ENCODE results near the gene GOLGA6L1.
"Not testable (repeated sequence)": the region's sequence is repeated elsewhere in the genome, so short reads cannot be mapped to it uniquely, and the experiment has no call there.

GOLGA6L1 gene, protein sequence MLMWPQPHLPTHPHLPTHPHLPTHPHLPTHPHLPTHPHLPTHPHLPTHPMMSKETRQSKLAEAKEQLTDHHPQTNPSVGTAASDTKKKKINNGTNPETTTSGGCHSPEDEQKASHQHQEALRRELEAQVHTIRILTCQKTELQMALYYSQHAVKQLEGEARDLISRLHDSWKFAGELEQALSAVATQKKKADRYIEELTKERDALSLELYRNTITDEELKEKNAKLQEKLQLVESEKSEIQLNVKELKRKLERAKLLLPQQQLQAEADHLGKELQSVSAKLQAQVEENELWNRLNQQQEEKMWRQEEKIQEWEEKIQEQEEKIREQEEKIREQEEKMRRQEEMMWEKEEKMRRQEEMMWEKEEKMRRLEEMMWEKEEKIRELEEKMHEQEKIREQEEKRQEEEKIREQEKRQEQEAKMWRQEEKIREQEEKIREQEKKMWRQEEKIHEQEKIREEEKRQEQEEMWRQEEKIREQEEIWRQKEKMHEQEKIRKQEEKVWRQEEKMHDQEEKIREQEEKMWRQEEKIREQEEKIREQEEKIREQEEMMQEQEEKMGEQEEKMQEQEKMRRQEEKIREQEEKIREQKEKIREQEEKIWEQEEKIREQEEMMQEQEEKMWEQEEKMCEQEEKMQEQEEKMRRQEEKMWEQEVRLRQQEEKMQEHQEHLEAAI

DNA sequence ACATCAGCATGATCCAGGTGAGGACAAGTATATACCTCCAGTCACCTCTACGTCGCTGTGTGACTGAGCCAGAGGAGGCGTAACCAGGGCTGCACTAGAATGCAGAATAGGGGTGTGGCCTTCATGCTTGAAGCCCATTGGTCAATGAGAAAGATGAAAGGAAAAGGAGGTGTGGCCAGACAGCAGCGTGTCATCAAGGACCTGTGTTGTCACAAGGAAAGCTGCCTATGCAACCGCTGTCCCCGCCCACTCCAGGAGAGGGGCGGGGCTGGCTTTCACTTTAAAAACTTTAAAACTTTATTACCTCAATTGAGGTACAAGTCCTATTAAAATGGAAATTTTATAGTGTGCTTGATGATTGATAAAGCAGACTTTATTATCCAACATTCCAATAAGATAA lies at the start of gene GOLGA6L1:
TSS of gene GOLGA6L1 (minus strand) at position 101 of the 400 bp plus-strand sequence. CDS start at position 10, 91 bp downstream.
- not testable (repeated sequence) for DNase-seq (ENCODE audit: low read depth in 2 of 2)

DNA sequence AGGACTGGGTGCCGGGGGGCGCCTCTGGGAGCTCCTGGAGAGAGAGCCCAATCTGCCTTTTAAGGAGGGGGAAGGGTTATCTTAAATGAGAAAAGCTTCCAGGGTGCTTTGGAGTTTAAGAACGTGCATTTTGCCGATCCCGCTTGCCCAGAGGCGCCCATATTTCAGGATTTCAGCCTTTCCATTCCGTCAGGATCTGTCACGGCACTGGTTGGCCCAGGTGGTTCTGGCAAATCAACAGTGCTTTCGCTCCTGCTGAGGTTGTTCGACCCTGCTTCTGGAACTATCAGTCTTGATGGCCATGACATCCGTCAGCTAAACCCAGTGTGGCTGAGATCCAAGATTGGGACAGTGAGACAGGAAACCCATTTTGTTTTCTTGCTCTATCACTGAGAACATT lies 44.6 kb upstream of the GOLGA6L1 start:
- DNase-seq (ENCODE audit: low read depth in 2 of 2) = not testable (repeated sequence)

DNA sequence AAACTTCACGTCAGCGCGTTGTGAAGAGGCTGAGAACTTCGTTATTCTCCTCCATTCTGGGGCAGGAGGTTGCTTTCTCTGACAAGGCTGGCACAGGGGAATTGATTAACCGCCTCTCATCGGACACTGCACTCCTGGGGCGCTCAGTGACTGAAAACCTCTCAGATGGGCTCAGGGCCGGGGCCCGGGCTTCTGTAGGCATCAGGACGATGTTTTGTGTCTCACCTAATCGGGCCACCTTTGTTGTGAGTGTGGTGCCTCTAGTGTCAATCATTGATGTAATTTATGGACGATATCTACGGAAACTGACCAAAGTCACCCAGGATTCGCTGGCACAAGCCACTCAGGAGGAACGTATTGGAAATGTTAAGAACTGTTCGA lies 43.9 kb upstream of the GOLGA6L1 start:
- DNase-seq (ENCODE audit: low read depth in 2 of 2) = not testable (repeated sequence)

DNA sequence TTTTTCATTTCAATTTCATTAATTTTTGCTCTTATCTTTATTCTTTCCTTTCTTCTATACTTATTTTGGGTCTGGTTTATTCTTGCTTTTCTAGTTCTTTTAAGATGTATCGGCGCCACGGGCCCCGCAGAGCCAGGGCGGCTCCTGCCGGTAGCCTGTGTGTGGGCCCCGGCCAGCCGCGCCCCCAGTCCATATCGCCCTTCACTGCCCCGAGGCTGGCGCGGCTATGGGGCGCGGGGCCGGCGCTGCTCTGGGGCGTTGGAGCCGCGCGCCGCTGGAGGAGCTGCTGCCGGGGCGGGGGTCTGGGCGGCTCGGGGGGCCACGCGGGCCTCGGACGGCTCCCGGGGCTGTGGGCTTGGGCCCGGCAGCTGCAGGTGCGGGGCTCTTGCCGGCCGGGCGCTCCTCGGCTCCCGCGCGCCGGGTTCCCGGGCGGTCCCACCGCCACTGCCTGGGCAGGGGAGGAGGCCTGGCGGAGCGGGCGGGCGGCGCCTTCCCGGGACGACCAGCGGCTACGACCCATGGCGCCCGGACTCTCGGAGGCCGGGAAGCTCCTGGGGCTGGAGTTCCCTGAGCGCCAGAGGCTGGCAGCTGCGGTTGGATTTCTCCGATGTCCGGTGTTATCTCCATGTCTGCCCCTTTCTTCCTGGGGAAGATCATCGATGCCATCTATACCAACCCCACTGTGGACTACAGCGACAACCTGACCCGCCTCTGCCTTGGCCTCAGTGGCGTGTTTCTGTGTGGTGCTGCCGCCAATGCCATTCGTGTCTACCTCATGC lies 43.3 kb upstream of the GOLGA6L1 start:
- not testable (repeated sequence) for DNase-seq (ENCODE audit: low read depth in 2 of 2)

DNA sequence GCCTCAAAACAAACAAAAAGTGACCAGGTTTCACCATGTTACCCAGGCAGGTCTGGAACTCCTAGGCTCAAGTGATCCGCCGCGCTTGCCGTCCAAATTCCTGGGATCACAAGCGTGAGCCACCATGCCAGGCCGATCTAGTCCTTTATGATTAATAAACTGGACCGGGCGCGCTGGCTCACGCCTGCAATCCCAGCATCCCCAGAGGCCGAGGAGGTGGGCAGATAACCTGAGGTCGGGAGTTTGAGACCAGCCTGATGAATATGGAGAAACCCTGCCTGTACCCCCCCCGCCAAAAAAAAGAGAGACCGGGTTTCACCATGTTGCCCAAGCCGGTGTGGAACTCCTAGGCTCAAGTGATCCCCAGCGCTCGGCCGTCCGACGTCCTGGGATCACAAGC lies 40.1 kb upstream of the GOLGA6L1 start:
- DNase-seq (ENCODE audit: low read depth in 2 of 2) = not testable (repeated sequence)

DNA sequence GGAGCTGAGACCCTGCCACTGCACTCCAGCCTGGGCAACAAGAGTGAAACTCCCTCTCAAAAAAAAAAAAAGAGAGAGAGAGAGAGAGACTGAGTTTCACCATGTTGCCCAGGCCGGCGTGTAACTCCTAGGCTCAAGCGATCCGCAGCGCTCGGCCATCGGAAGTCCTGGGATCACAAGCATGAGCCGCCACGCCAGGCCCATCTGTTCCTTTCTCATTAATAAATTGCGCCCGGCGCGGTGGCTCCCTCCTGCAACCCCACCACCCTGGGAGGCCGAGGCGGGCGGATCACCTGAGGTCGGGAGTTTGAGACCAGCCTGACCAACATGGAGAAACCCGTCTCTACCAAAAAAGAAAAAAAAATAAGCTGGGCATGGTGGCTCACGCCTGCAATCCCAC lies 39.0 kb upstream of the GOLGA6L1 start:
- not testable (repeated sequence) for DNase-seq (ENCODE audit: low read depth in 2 of 2)

DNA sequence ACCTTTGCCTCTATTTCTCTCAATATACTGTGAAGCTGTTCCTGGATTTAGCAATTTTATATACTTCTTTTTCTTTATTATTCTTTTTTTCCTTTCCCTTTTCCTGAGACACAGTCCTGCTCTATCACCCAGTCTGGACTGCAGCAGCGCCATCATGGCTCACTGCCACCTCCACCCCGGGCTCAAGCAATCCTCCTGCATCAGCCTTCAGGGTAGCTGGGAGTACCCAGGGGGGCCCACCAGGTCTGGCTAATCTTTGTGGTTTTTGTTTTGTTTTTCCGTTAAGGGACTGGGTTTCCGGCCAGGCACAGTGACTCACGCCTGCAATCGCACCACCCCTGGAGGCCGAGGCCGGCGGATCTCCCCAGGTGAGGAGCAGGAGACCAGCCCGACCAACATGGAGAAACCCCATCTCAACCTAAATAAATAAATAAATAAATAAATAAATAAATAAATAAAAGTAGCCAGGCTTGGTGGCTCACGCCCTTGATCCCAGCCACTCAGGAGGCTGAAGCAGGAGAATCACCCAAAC lies 38.1 kb upstream of the GOLGA6L1 start:
- DNase-seq (ENCODE audit: low read depth in 2 of 2) = not testable (repeated sequence)

DNA sequence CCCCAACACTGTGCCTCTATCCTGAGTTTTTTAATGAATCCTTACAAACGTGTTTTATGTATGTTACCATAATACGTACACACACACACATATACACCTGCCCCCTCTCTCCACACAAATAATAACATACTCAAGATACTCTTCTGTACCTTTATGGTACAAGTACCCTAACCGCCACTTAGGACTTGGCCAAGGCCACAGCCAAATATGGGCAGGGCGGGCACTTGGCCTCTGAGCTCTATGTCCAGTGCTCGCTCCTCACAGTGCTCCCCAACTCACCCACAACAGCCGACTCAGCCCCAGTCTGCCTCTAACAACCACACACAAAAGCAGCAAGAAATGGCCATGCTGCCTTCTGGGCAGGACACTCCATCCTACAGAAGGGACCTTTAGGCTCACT lies 3.8 kb downstream of the GOLGA6L1 start:
- DNase-seq (ENCODE audit: low read depth in 2 of 2) = not testable (repeated sequence)

DNA sequence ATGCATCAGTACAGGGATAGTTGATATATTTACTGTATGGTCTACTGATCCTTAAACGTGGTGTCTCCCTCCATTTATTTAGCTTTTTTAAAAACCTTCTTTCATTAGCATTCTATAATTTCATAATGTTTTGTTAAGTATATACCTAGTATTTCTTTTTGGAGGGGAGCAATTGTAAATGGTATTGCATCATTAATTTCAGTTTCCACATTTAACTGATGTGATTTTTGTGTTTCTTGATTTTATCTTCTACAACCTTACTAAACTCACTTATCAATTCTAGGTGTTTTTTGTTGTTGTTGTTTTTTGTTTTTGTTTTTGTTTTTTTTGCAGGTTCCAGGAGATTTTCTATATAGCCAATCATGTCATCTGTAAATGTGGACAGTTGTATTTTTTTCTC lies 18.4 kb downstream of the GOLGA6L1 start:
- DNase-seq (ENCODE audit: low read depth in 2 of 2) = no peak

DNA sequence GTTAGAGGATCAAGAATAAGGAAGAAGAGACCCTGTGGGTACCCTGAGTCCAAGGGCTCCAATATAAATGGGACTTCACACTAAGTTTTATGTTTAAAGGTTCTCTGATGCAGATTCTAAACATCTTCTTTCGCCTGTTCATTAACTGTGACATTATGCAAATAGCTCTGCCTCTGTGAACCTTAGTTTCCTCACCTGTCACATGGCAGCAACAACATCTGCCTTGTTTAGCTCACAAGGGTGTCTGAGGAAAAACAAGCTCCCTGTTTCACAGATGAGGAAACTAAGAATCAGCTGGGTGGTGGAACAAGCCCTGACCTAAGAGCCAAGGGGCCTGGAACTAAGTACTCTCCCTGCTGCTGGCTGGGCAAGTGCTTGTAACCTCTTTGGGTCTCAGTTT lies 40.8 kb downstream of the GOLGA6L1 start:
- no peak for DNase-seq (ENCODE audit: low read depth in 2 of 2)

DNA sequence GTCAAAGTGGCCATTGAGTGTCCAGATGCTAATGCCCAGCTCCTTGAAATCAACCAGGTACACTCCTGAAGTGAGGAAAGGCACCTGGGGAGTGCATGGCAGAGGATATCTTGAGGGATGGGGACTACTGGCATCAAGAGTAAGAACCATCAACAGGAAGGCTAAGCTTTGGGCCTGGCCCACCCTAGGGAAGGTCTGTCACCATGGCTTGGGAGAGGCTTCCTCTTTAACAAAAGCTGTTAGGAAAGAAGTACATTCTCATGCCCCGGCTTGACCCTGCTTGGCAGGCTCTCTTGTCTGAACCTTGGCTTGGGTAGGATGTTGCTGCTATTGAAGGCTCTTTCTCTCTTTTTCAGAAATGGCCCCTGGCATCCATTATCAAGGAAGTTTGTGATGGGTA lies 53.5 kb downstream of the GOLGA6L1 start:
- no peak for DNase-seq (ENCODE audit: low read depth in 2 of 2)

DNA sequence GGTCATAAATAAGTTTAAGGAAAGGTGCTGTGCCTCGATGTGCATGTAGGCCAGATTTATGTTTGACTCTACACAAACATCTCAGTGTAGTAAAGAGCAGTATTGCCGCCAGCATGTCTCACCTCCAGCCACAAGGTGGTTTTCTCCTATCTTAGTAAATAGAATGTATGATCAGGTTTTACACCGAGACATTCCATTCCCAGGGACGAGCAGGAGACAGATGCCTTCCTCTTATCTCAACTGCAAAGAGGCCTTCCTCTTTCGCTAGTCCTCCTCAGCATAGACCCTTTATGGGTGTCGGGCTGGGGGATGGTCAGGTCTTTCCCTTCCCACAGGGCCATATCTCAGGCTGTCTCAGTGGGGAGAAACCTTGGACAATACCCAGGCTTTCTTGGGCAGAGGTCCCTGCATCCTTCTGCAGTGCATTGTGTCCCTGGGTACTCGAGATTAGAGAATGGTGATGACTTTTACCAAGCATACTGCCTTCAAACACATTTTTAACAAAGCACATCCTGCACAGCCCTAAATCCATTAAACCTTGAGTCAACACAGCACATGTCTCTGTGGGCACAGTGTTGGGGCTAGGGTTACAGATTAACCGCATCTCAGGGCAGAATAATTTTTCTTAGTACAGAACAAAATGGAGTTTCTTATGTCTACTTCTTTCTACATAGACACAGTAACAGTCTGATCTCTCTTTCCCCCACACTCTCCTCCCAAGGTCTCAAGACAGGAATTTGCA lies 54.5 kb downstream of the GOLGA6L1 start:
- DNase-seq (ENCODE audit: low read depth in 2 of 2) = not testable (repeated sequence)

DNA sequence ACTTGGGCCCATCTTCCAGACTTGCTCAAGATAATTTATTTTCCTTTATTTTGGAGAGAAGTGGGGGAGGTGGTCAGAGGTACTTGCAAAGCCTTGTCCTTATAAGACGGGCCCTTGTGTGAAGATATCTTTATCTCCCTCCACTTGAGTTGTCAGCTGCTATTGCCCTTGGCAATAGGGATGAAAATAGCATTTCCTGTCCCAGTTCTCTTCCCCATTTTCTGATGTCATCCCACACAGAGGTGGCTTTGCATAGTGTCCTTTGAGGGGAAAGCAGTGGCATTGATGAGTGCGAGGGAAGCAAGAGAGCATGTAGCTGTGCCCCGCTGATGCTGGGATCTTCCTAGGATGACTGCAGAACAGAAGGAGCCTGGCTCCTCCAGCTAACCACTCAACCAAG lies 55.4 kb downstream of the GOLGA6L1 start:
- DNase-seq (ENCODE audit: low read depth in 2 of 2) = no peak

DNA sequence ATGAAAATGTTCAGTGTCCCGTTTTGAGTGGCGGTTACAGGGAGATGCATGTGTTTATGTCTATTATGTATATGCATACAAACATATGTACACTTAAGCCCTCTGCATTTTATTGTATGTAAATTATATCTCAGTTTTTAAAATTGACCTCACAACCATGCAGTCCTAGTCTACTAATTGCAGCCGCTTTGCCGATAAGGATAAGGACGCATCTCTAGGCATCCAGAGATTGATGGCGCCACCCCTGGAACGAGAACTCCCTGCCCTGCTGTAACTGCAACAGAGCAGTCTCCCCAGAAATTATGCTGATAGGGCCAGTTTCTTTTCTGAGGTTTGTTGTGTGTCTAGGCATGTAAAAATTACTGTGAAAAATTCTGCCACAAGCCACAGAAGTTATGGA lies 56.9 kb downstream of the GOLGA6L1 start:
- DNase-seq (ENCODE audit: low read depth in 2 of 2) = no peak

Data from stimulated activated CD8-positive, alpha-beta memory T cell treated with anti-CD3 and anti-CD28 coated beads, Interleukin-15, amount 100 ng/mL, for 4 hours (primary cell).